ENCODE measurements around the gene TLNRD1. TPM values are rescaled to one million over a fixed set of nuclear protein-coding genes. Genes with fewer than 3 reads are reported as not detected.

TLNRD1 gene
- total and polyA plus RNA-seq, 4 donors = 10.8 to 36.5 (median 20.7) TPM

DNA sequence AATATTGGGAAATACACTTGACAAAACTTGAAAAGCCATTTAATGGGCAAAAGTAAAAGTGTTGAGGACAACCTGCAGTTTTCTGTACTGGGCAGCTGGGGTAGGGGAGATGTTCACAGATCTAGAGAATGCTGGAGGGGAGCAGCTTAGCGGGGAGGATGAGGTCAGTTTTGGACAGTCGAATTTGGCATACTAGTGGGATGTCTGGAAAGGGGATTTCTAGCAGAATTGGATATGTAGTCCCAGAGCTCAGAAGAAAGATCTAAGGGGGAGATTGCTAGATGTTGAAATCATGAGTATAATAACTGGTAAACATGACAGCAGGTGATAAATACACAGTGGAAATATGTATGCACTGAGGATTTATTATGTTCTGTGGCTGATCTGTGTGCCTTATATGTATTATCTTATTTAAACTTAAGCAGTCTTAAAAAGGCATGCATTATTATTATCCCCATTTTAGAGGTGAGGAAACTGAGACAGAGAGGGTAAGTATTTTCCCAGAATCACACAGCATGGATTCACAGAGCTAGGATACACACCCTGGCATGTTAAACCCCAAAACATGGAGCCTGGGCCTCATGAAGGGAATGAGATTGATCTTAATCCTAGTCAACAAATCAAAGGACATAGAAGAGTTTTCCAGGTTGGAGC, 42.7 kb downstream of the TLNRD1 start:
- Histone ChIP-seq H3K9ac (ENCODE audit: insufficient read depth in 1 of 2, low read length in 2 of 2) (no peak overlapping the region), H3K27me3 (ENCODE audit: control insufficient read depth in 3 of 3, insufficient read depth in 3 of 3, low read length in 2 of 3) (no peaks in the 10 kb centered on the region), H3K4me1 (ENCODE audit: control insufficient read depth in 5 of 5, insufficient read depth in 5 of 5, low read length in 5 of 5) (peaks cover 0 to 11% (median 0%) of the 10 kb centered on the region in 5 donors), H3K27ac (ENCODE audit: low read depth in 1 of 2, low read length in 1 of 2) (no peak overlapping the region), H3K4me3 (no peak overlapping the region), H3K36me3 (ENCODE audit: control insufficient read depth in 4 of 4, insufficient read depth in 4 of 4, low read length in 4 of 4) (no peaks in the 10 kb centered on the region), H3K9me3 (ENCODE audit: control insufficient read depth in 4 of 4, insufficient read depth in 3 of 4, low read length in 3 of 4) (no peaks in the 10 kb centered on the region)
- TF ChIP-seq, protein P1, sequence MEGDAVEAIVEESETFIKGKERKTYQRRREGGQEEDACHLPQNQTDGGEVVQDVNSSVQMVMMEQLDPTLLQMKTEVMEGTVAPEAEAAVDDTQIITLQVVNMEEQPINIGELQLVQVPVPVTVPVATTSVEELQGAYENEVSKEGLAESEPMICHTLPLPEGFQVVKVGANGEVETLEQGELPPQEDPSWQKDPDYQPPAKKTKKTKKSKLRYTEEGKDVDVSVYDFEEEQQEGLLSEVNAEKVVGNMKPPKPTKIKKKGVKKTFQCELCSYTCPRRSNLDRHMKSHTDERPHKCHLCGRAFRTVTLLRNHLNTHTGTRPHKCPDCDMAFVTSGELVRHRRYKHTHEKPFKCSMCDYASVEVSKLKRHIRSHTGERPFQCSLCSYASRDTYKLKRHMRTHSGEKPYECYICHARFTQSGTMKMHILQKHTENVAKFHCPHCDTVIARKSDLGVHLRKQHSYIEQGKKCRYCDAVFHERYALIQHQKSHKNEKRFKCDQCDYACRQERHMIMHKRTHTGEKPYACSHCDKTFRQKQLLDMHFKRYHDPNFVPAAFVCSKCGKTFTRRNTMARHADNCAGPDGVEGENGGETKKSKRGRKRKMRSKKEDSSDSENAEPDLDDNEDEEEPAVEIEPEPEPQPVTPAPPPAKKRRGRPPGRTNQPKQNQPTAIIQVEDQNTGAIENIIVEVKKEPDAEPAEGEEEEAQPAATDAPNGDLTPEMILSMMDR (IDR thresholded peaks at IDR 0.05; ENCODE audit: control extremely low read depth, extremely low read depth) = no peak
- WGBS, 2 donors = 92 to 95% methylated on average over 2 of the region's 2 CpGs
- DNase-seq (no peak), ATAC-seq (ENCODE audit: insufficient read depth, low FRiP score) (no peak)

DNA sequence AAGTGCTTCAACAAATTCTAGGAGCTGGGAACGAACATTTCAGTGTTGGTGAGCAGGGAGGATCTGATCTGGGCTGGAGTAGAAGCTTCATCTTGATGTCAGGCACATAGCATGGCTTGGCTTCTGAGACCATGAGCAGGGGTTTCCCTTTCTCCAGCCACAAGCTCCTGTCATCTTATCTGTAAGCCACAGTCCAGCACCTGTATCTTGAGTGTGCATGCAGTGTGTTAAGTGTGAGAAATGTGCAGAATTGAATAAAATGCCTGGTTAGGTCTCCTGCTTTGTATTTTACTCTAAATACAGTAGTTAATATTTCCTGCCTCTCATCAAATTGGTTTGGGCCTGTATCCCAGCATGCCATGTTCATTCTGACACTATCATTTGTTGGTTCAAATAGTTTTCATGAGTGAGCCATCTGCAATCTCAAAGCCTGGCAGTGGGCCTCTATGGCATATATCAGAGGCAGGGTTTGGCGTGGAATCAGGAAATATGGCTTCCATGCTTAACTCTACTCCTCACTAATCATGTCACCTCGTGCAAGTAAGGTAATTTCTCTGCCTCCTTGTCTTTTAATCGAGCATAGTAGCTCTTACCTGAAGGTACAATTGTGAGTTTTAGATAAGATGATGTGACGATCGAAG, 43.3 kb downstream of the TLNRD1 start:
- DNase-seq = no peak
- H3K4me3 ChIP-seq = no peak overlapping the region
- no peak overlapping the region for H3K9ac ChIP-seq (ENCODE audit: insufficient read depth in 1 of 2, low read length in 2 of 2)
- no peak overlapping the region for H3K27ac ChIP-seq (ENCODE audit: low read depth in 1 of 2, low read length in 1 of 2)
- no peaks in the 10 kb centered on the region for H3K27me3 ChIP-seq (ENCODE audit: control insufficient read depth in 3 of 3, insufficient read depth in 3 of 3, low read length in 2 of 3)
- TF ChIP-seq, protein P1 (IDR thresholded peaks at IDR 0.05; ENCODE audit: control extremely low read depth, extremely low read depth) = no peak
- no peaks in the 10 kb centered on the region for H3K36me3 ChIP-seq (ENCODE audit: control insufficient read depth in 4 of 4, insufficient read depth in 4 of 4, low read length in 4 of 4)
- no peak for ATAC-seq (ENCODE audit: insufficient read depth, low FRiP score)
- H3K4me1 ChIP-seq (ENCODE audit: control insufficient read depth in 5 of 5, insufficient read depth in 5 of 5, low read length in 5 of 5) = peaks cover 0 to 8% (median 0%) of the 10 kb centered on the region in 5 donors
- WGBS, 2 donors = 88 to 89% methylated on average over 6 of the region's 6 CpGs
- H3K9me3 ChIP-seq (ENCODE audit: control insufficient read depth in 4 of 4, insufficient read depth in 3 of 4, low read length in 3 of 4) = no peaks in the 10 kb centered on the region

DNA sequence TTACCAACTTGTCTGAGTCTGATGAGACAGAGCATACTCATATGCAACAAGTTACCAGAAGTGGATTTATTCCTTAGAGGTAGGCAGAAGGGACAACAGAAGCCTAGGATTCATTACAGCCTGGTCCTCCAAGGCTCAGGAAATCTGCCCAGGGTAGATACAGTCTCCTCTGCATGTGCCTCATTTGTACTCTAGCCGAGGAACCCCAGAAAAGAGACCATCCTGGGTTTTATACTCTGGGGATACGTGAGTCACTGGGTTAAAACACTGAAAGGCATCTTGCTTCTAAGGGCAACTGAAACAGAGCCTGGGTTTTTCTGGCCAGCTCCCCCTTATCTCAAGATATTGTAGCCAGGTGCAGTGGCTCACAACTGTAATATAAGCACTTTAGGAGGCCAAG, 45.6 kb downstream of the TLNRD1 start:
- TF ChIP-seq, protein P1 (IDR thresholded peaks at IDR 0.05; ENCODE audit: control extremely low read depth, extremely low read depth) = no peak
- Histone ChIP-seq H3K27me3 (ENCODE audit: control insufficient read depth in 3 of 3, insufficient read depth in 3 of 3, low read length in 2 of 3) (no peaks in the 10 kb centered on the region), H3K4me1 (ENCODE audit: control insufficient read depth in 5 of 5, insufficient read depth in 5 of 5, low read length in 5 of 5) (peaks cover 0 to 3% (median 0%) of the 10 kb centered on the region in 5 donors), H3K9ac (ENCODE audit: insufficient read depth in 1 of 2, low read length in 2 of 2) (no peak overlapping the region), H3K36me3 (ENCODE audit: control insufficient read depth in 4 of 4, insufficient read depth in 4 of 4, low read length in 4 of 4) (no peaks in the 10 kb centered on the region), H3K27ac (ENCODE audit: low read depth in 1 of 2, low read length in 1 of 2) (no peak overlapping the region), H3K9me3 (ENCODE audit: control insufficient read depth in 4 of 4, insufficient read depth in 3 of 4, low read length in 3 of 4) (no peaks in the 10 kb centered on the region), H3K4me3 (no peak overlapping the region)
- no peak for DNase-seq
- 97 to 98% methylated on average over 2 of the region's 2 CpGs for WGBS, 2 donors
- ATAC-seq (ENCODE audit: insufficient read depth, low FRiP score) = no peak
